Common myeloid progenitor, CD34-positive (primary cell): Measurements from ENCODE around the gene TGOLN2.

Experiments
- CTCF ChIA-PET: fragments of 350-600 bp; sonication (Branson Sonifier 250); formaldehyde crosslinking; loops from one replicate; lab custom pipeline; 2021; ENCODE audit warnings: antibody characterized with exemption; lab: Charles Lee
- POLR2A ChIA-PET: fragments of 350-600 bp; sonication (Branson Sonifier 250); formaldehyde crosslinking; loops from one replicate; lab custom pipeline; 2021; ENCODE audit warnings: antibody characterized with exemption; lab: Charles Lee
- DNase-seq, 3 donors: peaks; one replicate each; pipeline versions ENCODE4 v3.0.0 to v3.0.0-alpha.2; 2013
- H3K27ac ChIP-seq, 2 experiments: 1 replicate in 1 of 2; 2 replicates in 1 of 2; pipeline ENCODE4 v1.7.0; 2013; ENCODE audit warnings: inconsistent platforms in 2 of 2, low read length in 2 of 2, mild to moderate bottlenecking in 2 of 2, low read depth in 1 of 2, moderate library complexity in 1 of 2; ENCODE audit not compliant: severe bottlenecking in 2 of 2, insufficient read depth in 1 of 2, poor library complexity in 1 of 2
- H3K27me3 ChIP-seq, 5 experiments: replicated peaks in 2 of 5; 1 replicate in 3 of 5; 2 replicates in 2 of 5; pipeline versions ENCODE4 v1.6.1 to v1.7.0; 2013; ENCODE audit warnings: low read length in 4 of 5, mild to moderate bottlenecking in 2 of 5, moderate library complexity in 2 of 5, inconsistent platforms in 1 of 5; ENCODE audit not compliant: insufficient read depth in 5 of 5, control insufficient read depth in 4 of 5
- H3K36me3 ChIP-seq, 4 experiments: 1 replicate in 2 of 4; 2 replicates in 2 of 4; pipeline versions ENCODE4 v1.6.1 to v1.7.0; 2013; ENCODE audit warnings: low read length in 3 of 4, control low read depth in 1 of 4, mild to moderate bottlenecking in 1 of 4; ENCODE audit not compliant: control insufficient read depth in 4 of 4, insufficient read depth in 4 of 4
- H3K4me1 ChIP-seq, 4 experiments: 1 replicate in 3 of 4; 2 replicates in 1 of 4; pipeline versions ENCODE4 v1.6.1 to v1.7.1; 2013; ENCODE audit warnings: low read length in 3 of 4, mild to moderate bottlenecking in 3 of 4, control low read depth in 1 of 4, inconsistent platforms in 1 of 4, moderate library complexity in 1 of 4; ENCODE audit not compliant: control insufficient read depth in 4 of 4, insufficient read depth in 4 of 4; ENCODE audit errors: control extremely low read depth in 1 of 4
- H3K4me3 ChIP-seq, 7 experiments: 1 replicate in 4 of 7; 2 replicates in 3 of 7; pipeline versions ENCODE4 v1.5.1 to v1.7.0; 2013; ENCODE audit warnings: mild to moderate bottlenecking in 7 of 7, low read length in 6 of 7, moderate library complexity in 6 of 7, inconsistent platforms in 2 of 7, low read depth in 2 of 7, control low read depth in 1 of 7; ENCODE audit not compliant: insufficient read depth in 4 of 7, control insufficient read depth in 1 of 7; ENCODE audit errors: extremely low read depth in 1 of 7
- H3K9me3 ChIP-seq, 5 experiments: 1 replicate in 4 of 5; 2 replicates in 1 of 5; pipeline versions ENCODE4 v1.6.1 to v1.7.1; 2013; ENCODE audit warnings: low read length in 4 of 5, mild to moderate bottlenecking in 2 of 5, inconsistent platforms in 1 of 5, low read depth in 1 of 5, moderate library complexity in 1 of 5; ENCODE audit not compliant: control insufficient read depth in 4 of 5, insufficient read depth in 2 of 5; ENCODE audit errors: control extremely low read depth in 1 of 5
- WGBS: methylation state at CpG from one replicate; pipeline ENCODE4 v1.1.5; 2013; ENCODE audit not compliant: insufficient coverage; 5-methylcytosine and 5-hydroxymethylcytosine counted together

Gene TGOLN2

DNA sequence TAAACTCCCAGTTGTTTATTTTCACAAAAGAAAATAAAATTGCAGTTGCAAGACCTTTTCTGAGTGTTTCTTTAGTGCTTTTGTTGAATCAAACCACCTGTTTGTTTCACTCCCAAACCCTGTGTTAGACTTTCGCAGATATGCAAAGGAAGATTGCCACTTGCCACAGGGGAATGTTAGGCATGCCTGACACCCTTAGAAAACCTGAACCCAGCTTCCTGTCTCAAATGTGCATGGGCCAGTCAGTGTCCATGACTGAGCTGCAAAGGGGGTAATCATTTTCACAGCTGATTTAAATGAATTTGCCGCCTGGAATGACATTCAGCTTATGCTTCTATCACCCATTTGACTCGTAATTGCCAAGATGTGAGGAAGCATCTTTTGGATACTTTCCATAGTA, 17.5 kb downstream of the TGOLN2 start:
- H3K4me1 ChIP-seq = peaks cover 5 to 26% (median 24%) of the 10 kb centered on the region in 4 experiments
- peaks cover 0 to 20% (median 7%) of the 10 kb centered on the region in 4 experiments for H3K36me3 ChIP-seq
- no peaks in the 10 kb centered on the region for H3K27me3 ChIP-seq
- ChIA-PET POLR2A (no interaction called here), CTCF (interaction anchor here (0.9 to 4.4 kb wide), 4 partner anchors 9 to 242 kb away, joined by 3 to 33 read pairs (median 12); no protein-coding TSS in a partner anchor)
- H3K9me3 ChIP-seq = no peaks in the 10 kb centered on the region
- H3K4me3 ChIP-seq = peak overlapping the region in 1 of 7 experiments; percentile 62
- DNase-seq = no peak
- no peak overlapping the region for H3K27ac ChIP-seq
- WGBS = 100% methylated on average over 2 of the region's 3 CpGs

- ChIA-PET POLR2A (interaction anchor here (1.5 kb wide), 1 partner anchor 18 kb away, joined by 4 read pairs; the partner anchor contains the start of gene TGOLN2), CTCF (interaction anchor here (0.7 to 4.4 kb wide), 7 partner anchors 10 to 244 kb away, joined by 3 to 33 read pairs (median 3); no protein-coding TSS in a partner anchor)
- WGBS = 45% methylated on average over 12 of the region's 19 CpGs
- H3K4me3 ChIP-seq = peak overlapping the region in 5 of 7 experiments; percentile 2 to 62 (median 44)
- H3K9me3 ChIP-seq = no peaks in the 10 kb centered on the region
- DNase-seq = no peak
- H3K27ac ChIP-seq = no peak overlapping the region
- H3K4me1 ChIP-seq = peaks cover 5 to 26% (median 24%) of the 10 kb centered on the region in 4 experiments
- no peaks in the 10 kb centered on the region for H3K27me3 ChIP-seq
- peaks cover 0 to 15% (median 5%) of the 10 kb centered on the region in 4 experiments for H3K36me3 ChIP-seq
These were observed 18.0 kb downstream of the TGOLN2 start for GRCh38 chr2:85309699-85310321.

GRCh38 chr2:85308896-85309555, 18.8 kb downstream of the TGOLN2 start:
- 33% methylated on average over 10 of the region's 15 CpGs for WGBS
- DNase-seq = peak in 2 of 3 donors; percentile 33 to 54
- peaks cover 0 to 2% (median 0%) of the 10 kb centered on the region in 5 experiments for H3K27me3 ChIP-seq
- peaks cover 5 to 26% (median 24%) of the 10 kb centered on the region in 4 experiments for H3K4me1 ChIP-seq
- ChIA-PET POLR2A (interaction anchor here (1.5 kb wide), 1 partner anchor 19 kb away, joined by 4 read pairs; the partner anchor contains the start of gene TGOLN2), CTCF (interaction anchor here (0.7 to 4.4 kb wide), 7 partner anchors 9 to 243 kb away, joined by 3 to 33 read pairs (median 3); no protein-coding TSS in a partner anchor)
- H3K27ac ChIP-seq = no peak overlapping the region
- peaks cover 0 to 8% (median 1%) of the 10 kb centered on the region in 4 experiments for H3K36me3 ChIP-seq
- peak overlapping the region in 3 of 7 experiments; percentile 44 to 62 (median 61) for H3K4me3 ChIP-seq
- no peaks in the 10 kb centered on the region for H3K9me3 ChIP-seq

- H3K27ac ChIP-seq = no peak overlapping the region
- peaks cover 0 to 2% (median 0%) of the 10 kb centered on the region in 5 experiments for H3K27me3 ChIP-seq
- CTCF ChIA-PET = interaction anchor here (4.4 kb wide), 1 partner anchor 8 kb away, joined by 33 read pairs; no protein-coding TSS in a partner anchor
- no peak for DNase-seq
- no peak overlapping the region for H3K4me3 ChIP-seq
- no peaks in the 10 kb centered on the region for H3K9me3 ChIP-seq
- H3K4me1 ChIP-seq = peaks cover 5 to 26% (median 24%) of the 10 kb centered on the region in 4 experiments
- no peaks in the 10 kb centered on the region for H3K36me3 ChIP-seq
- POLR2A ChIA-PET = no interaction called here
- 97% methylated on average over 4 of the region's 6 CpGs for WGBS
These were observed 19.6 kb downstream of the TGOLN2 start for GRCh38 chr2:85308201-85308600.

DNA sequence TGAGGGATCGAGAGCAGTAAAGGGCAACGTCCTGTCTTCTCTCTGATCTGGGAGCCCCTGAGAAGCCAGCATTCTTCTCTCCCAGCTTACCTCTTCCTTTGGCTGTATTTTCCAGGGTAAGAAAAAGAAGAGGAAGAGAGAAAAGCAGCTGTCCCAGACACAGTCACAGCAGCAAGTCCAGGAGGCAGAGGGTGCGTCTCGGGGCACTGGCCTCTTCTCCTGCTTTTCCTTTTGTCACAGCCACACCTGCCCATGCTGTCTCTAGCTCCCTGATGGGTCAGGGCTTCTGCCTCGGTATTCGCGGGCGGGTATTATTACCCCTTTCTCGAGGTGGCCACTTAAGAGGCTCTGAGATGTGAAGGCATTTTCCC, 20.3 kb downstream of the TGOLN2 start:
- DNase-seq = no peak
- POLR2A ChIA-PET = no interaction called here
- no peaks in the 10 kb centered on the region for H3K36me3 ChIP-seq
- H3K27ac ChIP-seq = no peak overlapping the region
- H3K9me3 ChIP-seq = no peaks in the 10 kb centered on the region
- H3K4me3 ChIP-seq = peak overlapping the region in 2 of 7 experiments; percentile 43 to 47
- 83% methylated on average over 9 of the region's 9 CpGs for WGBS
- peaks cover 5 to 26% (median 24%) of the 10 kb centered on the region in 4 experiments for H3K4me1 ChIP-seq
- CTCF ChIA-PET = interaction anchor here (1.0 to 4.4 kb wide), 2 partner anchors 8 to 10 kb away, joined by 3 to 33 read pairs; no protein-coding TSS in a partner anchor
- peaks cover 0 to 2% (median 0%) of the 10 kb centered on the region in 5 experiments for H3K27me3 ChIP-seq

GRCh38 chr2:85303780-85304531, 23.8 kb downstream of the TGOLN2 start:
- Histone ChIP-seq H3K27me3 (peaks cover 0 to 2% (median 0%) of the 10 kb centered on the region in 5 experiments), H3K4me3 (no peak overlapping the region), H3K9me3 (no peaks in the 10 kb centered on the region), H3K27ac (no peak overlapping the region), H3K36me3 (no peaks in the 10 kb centered on the region), H3K4me1 (peaks cover 5 to 13% (median 12%) of the 10 kb centered on the region in 4 experiments)
- POLR2A ChIA-PET = no interaction called here
- WGBS = 88% methylated on average over 23 of the region's 28 CpGs
- DNase-seq = no peak
- CTCF ChIA-PET = interaction anchor here (1.0 to 1.2 kb wide), 2 partner anchors 13 to 286 kb away, joined by 3 read pairs; no protein-coding TSS in a partner anchor
